PC-9 (cell line): Measurements from ENCODE around the gene KDM4B. TPM values are rescaled to one million over a fixed set of nuclear protein-coding genes. Genes with fewer than 3 reads are reported as not detected.

Source experiments
- BruUV-seq: library from RNA; stranded (reverse); fragments of 400-500 nt; replicated peaks from 2 replicates; lab custom pipeline; 2021; lab: Mats Ljungman, UMichigan
- CTCF ChIA-PET: fragments of 300-600 bp; sonication (Branson Sonifier 250); formaldehyde crosslinking; loops from one replicate; lab custom pipeline; 2022; ENCODE audit warnings: antibody characterized with exemption; lab: Charles Lee
- POLR2A ChIA-PET: fragments of 300-600 bp; sonication (Branson Sonifier 250); formaldehyde crosslinking; loops from one replicate; lab custom pipeline; 2022; ENCODE audit warnings: antibody characterized with exemption; ENCODE audit not compliant: unreplicated experiment; lab: Charles Lee
- DNase-seq, 2 experiments: peaks; one replicate each; pipeline versions ENCODE4 v3.0.0 to v3.0.0-alpha.2; 2015 to 2022; ENCODE audit warnings: mixed read lengths in 1 of 2
- H2AFZ ChIP-seq: fragments of 200-600 bp; sonication (generic); 2 replicates; pipeline ENCODE4 v1.8.1; 2017; ENCODE audit warnings: antibody characterized with exemption
- H3F3A ChIP-seq: fragments of 200-600 bp; sonication (generic); 2 replicates; pipeline ENCODE4 v1.8.1; 2017; ENCODE audit warnings: antibody characterized with exemption, mild to moderate bottlenecking, low read depth; ENCODE audit not compliant: insufficient read depth
- H3K27ac ChIP-seq: fragments of 200-600 bp; sonication (generic); 2 replicates; pipeline ENCODE4 v1.6.1; 2016; ENCODE audit warnings: mixed run types
- H3K27me3 ChIP-seq: fragments of 200-600 bp; sonication (generic); 2 replicates; pipeline ENCODE4 v1.6.1; 2016; ENCODE audit warnings: low read depth, mixed run types; ENCODE audit not compliant: insufficient read depth
- H3K36me3 ChIP-seq: fragments of 200-600 bp; sonication (generic); 2 replicates; pipeline ENCODE4 v1.6.1; 2016; ENCODE audit warnings: low read depth, mixed run types
- H3K4me1 ChIP-seq: fragments of 200-600 bp; sonication (generic); replicated peaks from 2 replicates; pipeline ENCODE4 v1.6.1; 2016; ENCODE audit warnings: mixed run types; ENCODE audit not compliant: insufficient read depth
- H3K4me2 ChIP-seq: fragments of 200-600 bp; sonication (generic); 2 replicates; pipeline ENCODE4 v1.6.1; 2017; ENCODE audit warnings: mixed run types
- H3K4me3 ChIP-seq: fragments of 200-600 bp; sonication (generic); 2 replicates; pipeline ENCODE4 v1.6.1; 2016; ENCODE audit warnings: mixed run types
- H3K79me2 ChIP-seq: fragments of 200-600 bp; sonication (generic); 2 replicates; pipeline ENCODE4 v1.6.1; 2017; ENCODE audit warnings: low read depth, mixed run types
- H3K9me2 ChIP-seq: fragments of 200-600 bp; sonication (generic); 2 replicates; pipeline ENCODE4 v1.8.1; 2017; ENCODE audit warnings: mild to moderate bottlenecking; ENCODE audit not compliant: insufficient read depth
- H3K9me3 ChIP-seq: fragments of 200-600 bp; sonication (generic); 2 replicates; pipeline ENCODE4 v1.8.1; 2016; ENCODE audit warnings: low read depth; ENCODE audit not compliant: insufficient read depth
- H4K20me1 ChIP-seq: fragments of 200-600 bp; sonication (generic); 2 replicates; pipeline ENCODE4 v1.8.1; 2017; ENCODE audit not compliant: insufficient read depth
- EZH2 ChIP-seq: fragments of 200-600 bp; sonication (generic); IDR thresholded peaks from 2 replicates; pipeline ENCODE4 v1.8.0; 2017; ENCODE audit warnings: antibody characterized with exemption, low read depth
- intact Hi-C: fragments of 100-400 bp; cut with micrococcal nuclease; formaldehyde crosslinking; loops from one replicate; pipeline ENCODE4 v1.10.0; 2022; ENCODE audit not compliant: unreplicated experiment
- total RNA-seq: library from RNA; stranded (reverse); gene quantifications from 2 replicates; pipeline ENCODE4 v1.2.3, GENCODE V29; 2021
- TF ChIP-seq, protein P1 (sequence below): fragments of 200-600 bp; sonication (generic); conservative IDR thresholded peaks from 2 replicates; pipeline ENCODE4 v1.6.1; 2017; ENCODE audit warnings: mixed run types, antibody characterized with exemption, mild to moderate bottlenecking, moderate library complexity

Gene KDM4B
- total RNA-seq, 1 experiment from 2014 or later = 19.5 TPM

DNA sequence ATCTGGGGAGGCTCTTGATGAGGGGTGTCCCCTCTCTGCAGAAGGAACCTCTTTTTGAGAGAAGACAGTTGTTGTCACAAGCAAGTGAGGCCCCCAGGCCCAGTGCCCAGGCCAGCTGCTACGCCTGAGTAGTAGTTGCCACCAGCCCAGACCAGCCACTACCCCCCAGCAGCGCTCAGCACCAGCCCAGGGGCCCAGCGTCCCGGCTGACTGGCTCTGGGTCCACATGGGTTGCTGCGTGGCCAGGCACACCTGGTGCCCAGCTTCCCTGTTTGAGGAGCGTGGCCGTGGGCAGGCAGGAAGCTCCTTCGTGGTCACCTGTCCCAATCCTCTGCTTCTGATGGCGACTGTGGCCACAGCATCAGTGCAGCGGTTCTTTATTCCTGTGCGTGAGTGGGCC is 84.7 kb downstream of the KDM4B start:
- no peak overlapping the region for H3K27ac ChIP-seq
- no peaks in the 10 kb centered on the region for H3K9me2 ChIP-seq
- H3K27me3 ChIP-seq = no peaks in the 10 kb centered on the region
- no TSS peak for BruUV-seq
- H3K4me2 ChIP-seq = no peak overlapping the region
- intact Hi-C loops = no loop called here
- H3K4me3 ChIP-seq = no peak overlapping the region
- DNase-seq = no peak
- no peaks in the 10 kb centered on the region for H4K20me1 ChIP-seq
- CTCF ChIA-PET = no interaction called here
- H3K36me3 ChIP-seq = no peaks in the 10 kb centered on the region
- peaks cover 2% of the 10 kb centered on the region; the same call in 1 of the 2 replicates for H3K4me1 ChIP-seq
- POLR2A ChIA-PET = no interaction called here
- no peak overlapping the region for H2AFZ ChIP-seq
- TF ChIP-seq, protein P1, sequence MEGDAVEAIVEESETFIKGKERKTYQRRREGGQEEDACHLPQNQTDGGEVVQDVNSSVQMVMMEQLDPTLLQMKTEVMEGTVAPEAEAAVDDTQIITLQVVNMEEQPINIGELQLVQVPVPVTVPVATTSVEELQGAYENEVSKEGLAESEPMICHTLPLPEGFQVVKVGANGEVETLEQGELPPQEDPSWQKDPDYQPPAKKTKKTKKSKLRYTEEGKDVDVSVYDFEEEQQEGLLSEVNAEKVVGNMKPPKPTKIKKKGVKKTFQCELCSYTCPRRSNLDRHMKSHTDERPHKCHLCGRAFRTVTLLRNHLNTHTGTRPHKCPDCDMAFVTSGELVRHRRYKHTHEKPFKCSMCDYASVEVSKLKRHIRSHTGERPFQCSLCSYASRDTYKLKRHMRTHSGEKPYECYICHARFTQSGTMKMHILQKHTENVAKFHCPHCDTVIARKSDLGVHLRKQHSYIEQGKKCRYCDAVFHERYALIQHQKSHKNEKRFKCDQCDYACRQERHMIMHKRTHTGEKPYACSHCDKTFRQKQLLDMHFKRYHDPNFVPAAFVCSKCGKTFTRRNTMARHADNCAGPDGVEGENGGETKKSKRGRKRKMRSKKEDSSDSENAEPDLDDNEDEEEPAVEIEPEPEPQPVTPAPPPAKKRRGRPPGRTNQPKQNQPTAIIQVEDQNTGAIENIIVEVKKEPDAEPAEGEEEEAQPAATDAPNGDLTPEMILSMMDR = no peak
- no peak for TF ChIP-seq EZH2
- H3K79me2 ChIP-seq = no peaks in the 10 kb centered on the region
- no peaks in the 10 kb centered on the region for H3F3A ChIP-seq
- H3K9me3 ChIP-seq = no peaks in the 10 kb centered on the region

GRCh38 chr19:5054551-5055456 is 85.9 kb downstream of the KDM4B start:
- no peaks in the 10 kb centered on the region for H3K36me3 ChIP-seq
- no peaks in the 10 kb centered on the region for H3K4me1 ChIP-seq
- CTCF ChIA-PET = no interaction called here
- no peaks in the 10 kb centered on the region for H3K9me3 ChIP-seq
- H3K9me2 ChIP-seq = no peaks in the 10 kb centered on the region
- no peaks in the 10 kb centered on the region for H4K20me1 ChIP-seq
- no TSS peak for BruUV-seq
- TF ChIP-seq, protein P1 = no peak
- no peak for TF ChIP-seq EZH2
- no peaks in the 10 kb centered on the region for H3F3A ChIP-seq
- H3K4me2 ChIP-seq = no peak overlapping the region
- H3K27ac ChIP-seq = no peak overlapping the region
- no peak overlapping the region for H3K4me3 ChIP-seq
- DNase-seq = no peak
- no peaks in the 10 kb centered on the region for H3K27me3 ChIP-seq
- H2AFZ ChIP-seq = no peak overlapping the region
- no peaks in the 10 kb centered on the region for H3K79me2 ChIP-seq
- intact Hi-C loops = no loop called here
- POLR2A ChIA-PET = no interaction called here

DNA sequence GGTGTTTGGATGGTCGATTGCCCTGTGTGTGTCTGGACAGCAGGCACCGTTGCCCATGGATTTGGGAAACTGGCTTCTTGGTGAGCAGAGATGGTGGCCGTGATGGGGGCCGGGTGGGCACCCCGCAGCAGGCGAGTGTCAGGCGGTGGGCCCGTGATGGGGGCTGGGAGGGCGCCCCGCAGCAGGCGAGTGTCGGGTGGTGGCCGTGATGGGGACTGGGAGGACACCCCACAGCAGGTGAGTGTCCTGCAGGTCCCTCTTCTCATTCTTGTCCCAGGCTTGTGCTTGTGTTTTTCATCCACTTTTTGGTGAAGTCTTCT is 86.5 kb downstream of the KDM4B start:
- BruUV-seq = no TSS peak
- Histone ChIP-seq H3K9me3 (no peaks in the 10 kb centered on the region), H3K79me2 (no peaks in the 10 kb centered on the region), H3K27ac (no peak overlapping the region), H3K4me2 (no peak overlapping the region), H3K27me3 (no peaks in the 10 kb centered on the region), H3K9me2 (no peaks in the 10 kb centered on the region), H3K36me3 (no peaks in the 10 kb centered on the region), H3K4me1 (no peaks in the 10 kb centered on the region), H3F3A (no peaks in the 10 kb centered on the region), H2AFZ (no peak overlapping the region), H3K4me3 (no peak overlapping the region), H4K20me1 (no peaks in the 10 kb centered on the region)
- intact Hi-C loops = no loop called here
- ChIA-PET POLR2A (no interaction called here), CTCF (no interaction called here)
- no peak for DNase-seq
- TF ChIP-seq, protein P1 = no peak
- no peak for TF ChIP-seq EZH2
